K562 (cell line): ENCODE data around the gene CNGB1. TPM values are rescaled to one million over a fixed set of nuclear protein-coding genes. Genes with fewer than 3 reads are reported as not detected.
A peak's percentile ranks its signal among the peaks of the same experiment; 100 is the strongest.

Experiments used
- ATF7 ChIP-seq: fragments of 450-650 bp; IDR thresholded peaks from 2 replicates; pipeline ENCODE4 v1.7.1; 2014; ENCODE audit warnings: mild to moderate bottlenecking, moderate library complexity
- MECOM ChIP-seq: fragments of 250-450 bp; sonication (Bioruptor Pico); IDR thresholded peaks from 2 replicates; pipeline ENCODE4 v1.8.0; 2022; ENCODE audit warnings: inconsistent platforms
- SRF ChIP-seq, 2 experiments: fragments of 250-450, 450-650 bp in 1 of 2; sonication (Bioruptor Pico) in 1 of 2; sonication (generic) in 1 of 2; formaldehyde crosslinking; IDR thresholded peaks; 2 replicates each; pipeline versions ENCODE4 v1.5.0 to v1.5.1; 2020 to 2022; ENCODE audit warnings: mild to moderate bottlenecking in 1 of 2, missing genetic modification reagents in 1 of 2
- polyA plus RNA-seq, 8 experiments: library from polyadenylated mRNA; depleted of rRNA in 4 of 8; stranded (reverse) in 5 of 8; unstranded in 3 of 8; fragments of >200 nt; fragmentation: Nextera tagmentation in 2 of 8; fragmentation: Illumina TruSeq in 1 of 8; extraction: Ambion mirVana in 2 of 8; extraction: Trizol in 1 of 8; gene quantifications; 2 replicates each; pipeline versions ENCODE4 v1.2.1 to v1.2.3, GENCODE V29; 2011 to 2014; ENCODE audit warnings: inconsistent platforms in 1 of 8, missing spikeins in 1 of 8
- total RNA-seq, 7 experiments: library from RNA; depleted of rRNA in 6 of 7; stranded (reverse); fragments of >200 nt in 6 of 7; fragmentation: Illumina TruSeq in 2 of 7; extraction: Trizol in 2 of 7; gene quantifications; 2 replicates each; pipeline versions ENCODE4 v1.2.1 to v1.2.3, GENCODE V29; 2011 to 2021; ENCODE audit warnings: low replicate concordance in 1 of 7
- TF ChIP-seq, protein P1 (sequence below): fragments of 450-650 bp; IDR thresholded peaks from 2 replicates; pipeline ENCODE4 v1.6.1; 2016; ENCODE audit warnings: mild to moderate bottlenecking, moderate library complexity
- TF ChIP-seq, protein P2 (sequence below): sonication (generic); formaldehyde crosslinking; IDR thresholded peaks from 2 replicates; pipeline ENCODE4 v1.9.0; 2022; ENCODE audit warnings: mild to moderate bottlenecking, missing genetic modification reagents
- TF ChIP-seq, protein P3 (sequence below): sonication (generic); formaldehyde crosslinking; IDR thresholded peaks from 2 replicates; pipeline ENCODE4 v1.8.0; 2022; ENCODE audit warnings: mild to moderate bottlenecking, missing genetic modification reagents, borderline replicate concordance
- TF ChIP-seq, protein P4 (sequence below): fragments of 450-650 bp; formaldehyde crosslinking; IDR thresholded peaks from 2 replicates; pipeline ENCODE4 v1.4.0; 2022; ENCODE audit warnings: missing genetic modification characterization
- TF ChIP-seq, protein P5 (sequence below): sonication (generic); formaldehyde crosslinking; IDR thresholded peaks from 2 replicates; pipeline ENCODE4 v1.8.1; 2023; ENCODE audit warnings: mild to moderate bottlenecking, missing genetic modification reagents

The CNGB1 gene
- total and polyA plus RNA-seq, 9 of the 15 experiments (the other 6 are each of a cell fraction or from before 2014, with no cell fraction given), result not detected

DNA sequence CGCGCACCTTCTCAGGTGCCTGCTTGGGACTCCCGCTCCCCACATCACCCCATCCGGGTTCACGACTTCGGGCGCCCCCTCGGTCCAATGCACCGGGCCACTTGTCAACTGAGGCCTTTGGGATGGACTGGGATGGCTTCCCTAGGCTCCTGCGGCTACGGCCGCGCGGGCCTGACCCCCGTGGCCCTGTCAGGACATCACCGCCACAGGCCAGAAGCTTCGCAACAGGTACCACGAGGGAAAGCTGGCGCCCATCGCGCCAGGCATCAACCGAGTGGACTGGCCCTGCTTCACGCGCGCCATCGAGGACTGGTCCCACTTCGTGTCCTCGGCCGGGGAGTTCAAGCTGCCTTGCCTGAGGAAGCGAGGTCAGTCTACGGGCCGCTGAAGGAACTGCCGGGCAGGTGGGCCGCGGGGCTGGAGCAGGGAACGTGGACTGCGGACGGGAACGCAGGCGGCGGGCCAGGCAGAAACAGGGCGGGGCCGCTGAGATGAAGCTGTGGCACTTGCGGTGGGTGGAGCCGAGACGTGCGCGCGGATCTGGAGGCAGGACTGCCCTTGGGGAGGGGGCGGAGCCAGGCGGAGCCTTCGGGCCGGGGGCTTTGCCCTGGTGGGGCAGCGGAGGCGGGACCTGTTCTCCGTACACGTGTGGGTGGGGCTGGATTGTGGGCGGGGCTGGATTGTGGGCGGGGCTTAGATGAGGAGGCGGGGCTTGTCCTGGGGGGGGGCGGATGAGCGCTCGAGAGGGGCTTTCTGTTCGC lies 13.7 kb upstream of the CNGB1 start (continued):
- TF ChIP-seq, protein P1, sequence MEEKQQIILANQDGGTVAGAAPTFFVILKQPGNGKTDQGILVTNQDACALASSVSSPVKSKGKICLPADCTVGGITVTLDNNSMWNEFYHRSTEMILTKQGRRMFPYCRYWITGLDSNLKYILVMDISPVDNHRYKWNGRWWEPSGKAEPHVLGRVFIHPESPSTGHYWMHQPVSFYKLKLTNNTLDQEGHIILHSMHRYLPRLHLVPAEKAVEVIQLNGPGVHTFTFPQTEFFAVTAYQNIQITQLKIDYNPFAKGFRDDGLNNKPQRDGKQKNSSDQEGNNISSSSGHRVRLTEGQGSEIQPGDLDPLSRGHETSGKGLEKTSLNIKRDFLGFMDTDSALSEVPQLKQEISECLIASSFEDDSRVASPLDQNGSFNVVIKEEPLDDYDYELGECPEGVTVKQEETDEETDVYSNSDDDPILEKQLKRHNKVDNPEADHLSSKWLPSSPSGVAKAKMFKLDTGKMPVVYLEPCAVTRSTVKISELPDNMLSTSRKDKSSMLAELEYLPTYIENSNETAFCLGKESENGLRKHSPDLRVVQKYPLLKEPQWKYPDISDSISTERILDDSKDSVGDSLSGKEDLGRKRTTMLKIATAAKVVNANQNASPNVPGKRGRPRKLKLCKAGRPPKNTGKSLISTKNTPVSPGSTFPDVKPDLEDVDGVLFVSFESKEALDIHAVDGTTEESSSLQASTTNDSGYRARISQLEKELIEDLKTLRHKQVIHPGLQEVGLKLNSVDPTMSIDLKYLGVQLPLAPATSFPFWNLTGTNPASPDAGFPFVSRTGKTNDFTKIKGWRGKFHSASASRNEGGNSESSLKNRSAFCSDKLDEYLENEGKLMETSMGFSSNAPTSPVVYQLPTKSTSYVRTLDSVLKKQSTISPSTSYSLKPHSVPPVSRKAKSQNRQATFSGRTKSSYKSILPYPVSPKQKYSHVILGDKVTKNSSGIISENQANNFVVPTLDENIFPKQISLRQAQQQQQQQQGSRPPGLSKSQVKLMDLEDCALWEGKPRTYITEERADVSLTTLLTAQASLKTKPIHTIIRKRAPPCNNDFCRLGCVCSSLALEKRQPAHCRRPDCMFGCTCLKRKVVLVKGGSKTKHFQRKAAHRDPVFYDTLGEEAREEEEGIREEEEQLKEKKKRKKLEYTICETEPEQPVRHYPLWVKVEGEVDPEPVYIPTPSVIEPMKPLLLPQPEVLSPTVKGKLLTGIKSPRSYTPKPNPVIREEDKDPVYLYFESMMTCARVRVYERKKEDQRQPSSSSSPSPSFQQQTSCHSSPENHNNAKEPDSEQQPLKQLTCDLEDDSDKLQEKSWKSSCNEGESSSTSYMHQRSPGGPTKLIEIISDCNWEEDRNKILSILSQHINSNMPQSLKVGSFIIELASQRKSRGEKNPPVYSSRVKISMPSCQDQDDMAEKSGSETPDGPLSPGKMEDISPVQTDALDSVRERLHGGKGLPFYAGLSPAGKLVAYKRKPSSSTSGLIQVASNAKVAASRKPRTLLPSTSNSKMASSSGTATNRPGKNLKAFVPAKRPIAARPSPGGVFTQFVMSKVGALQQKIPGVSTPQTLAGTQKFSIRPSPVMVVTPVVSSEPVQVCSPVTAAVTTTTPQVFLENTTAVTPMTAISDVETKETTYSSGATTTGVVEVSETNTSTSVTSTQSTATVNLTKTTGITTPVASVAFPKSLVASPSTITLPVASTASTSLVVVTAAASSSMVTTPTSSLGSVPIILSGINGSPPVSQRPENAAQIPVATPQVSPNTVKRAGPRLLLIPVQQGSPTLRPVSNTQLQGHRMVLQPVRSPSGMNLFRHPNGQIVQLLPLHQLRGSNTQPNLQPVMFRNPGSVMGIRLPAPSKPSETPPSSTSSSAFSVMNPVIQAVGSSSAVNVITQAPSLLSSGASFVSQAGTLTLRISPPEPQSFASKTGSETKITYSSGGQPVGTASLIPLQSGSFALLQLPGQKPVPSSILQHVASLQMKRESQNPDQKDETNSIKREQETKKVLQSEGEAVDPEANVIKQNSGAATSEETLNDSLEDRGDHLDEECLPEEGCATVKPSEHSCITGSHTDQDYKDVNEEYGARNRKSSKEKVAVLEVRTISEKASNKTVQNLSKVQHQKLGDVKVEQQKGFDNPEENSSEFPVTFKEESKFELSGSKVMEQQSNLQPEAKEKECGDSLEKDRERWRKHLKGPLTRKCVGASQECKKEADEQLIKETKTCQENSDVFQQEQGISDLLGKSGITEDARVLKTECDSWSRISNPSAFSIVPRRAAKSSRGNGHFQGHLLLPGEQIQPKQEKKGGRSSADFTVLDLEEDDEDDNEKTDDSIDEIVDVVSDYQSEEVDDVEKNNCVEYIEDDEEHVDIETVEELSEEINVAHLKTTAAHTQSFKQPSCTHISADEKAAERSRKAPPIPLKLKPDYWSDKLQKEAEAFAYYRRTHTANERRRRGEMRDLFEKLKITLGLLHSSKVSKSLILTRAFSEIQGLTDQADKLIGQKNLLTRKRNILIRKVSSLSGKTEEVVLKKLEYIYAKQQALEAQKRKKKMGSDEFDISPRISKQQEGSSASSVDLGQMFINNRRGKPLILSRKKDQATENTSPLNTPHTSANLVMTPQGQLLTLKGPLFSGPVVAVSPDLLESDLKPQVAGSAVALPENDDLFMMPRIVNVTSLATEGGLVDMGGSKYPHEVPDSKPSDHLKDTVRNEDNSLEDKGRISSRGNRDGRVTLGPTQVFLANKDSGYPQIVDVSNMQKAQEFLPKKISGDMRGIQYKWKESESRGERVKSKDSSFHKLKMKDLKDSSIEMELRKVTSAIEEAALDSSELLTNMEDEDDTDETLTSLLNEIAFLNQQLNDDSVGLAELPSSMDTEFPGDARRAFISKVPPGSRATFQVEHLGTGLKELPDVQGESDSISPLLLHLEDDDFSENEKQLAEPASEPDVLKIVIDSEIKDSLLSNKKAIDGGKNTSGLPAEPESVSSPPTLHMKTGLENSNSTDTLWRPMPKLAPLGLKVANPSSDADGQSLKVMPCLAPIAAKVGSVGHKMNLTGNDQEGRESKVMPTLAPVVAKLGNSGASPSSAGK, result peak; percentile 83
- TF ChIP-seq, protein P2, sequence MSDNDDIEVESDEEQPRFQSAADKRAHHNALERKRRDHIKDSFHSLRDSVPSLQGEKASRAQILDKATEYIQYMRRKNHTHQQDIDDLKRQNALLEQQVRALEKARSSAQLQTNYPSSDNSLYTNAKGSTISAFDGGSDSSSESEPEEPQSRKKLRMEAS (CRISPR knock-in tag), result peak; percentile 85
- TF ChIP-seq SRF (CRISPR knock-in tag; IDR thresholded peaks at IDR 0.05) (no peak), ATF7 (0 out of 2 replicates have a peak, but pooled peaks have one; percentile 20), MECOM (CRISPR knock-in tag) (no peak)
- TF ChIP-seq, protein P3, sequence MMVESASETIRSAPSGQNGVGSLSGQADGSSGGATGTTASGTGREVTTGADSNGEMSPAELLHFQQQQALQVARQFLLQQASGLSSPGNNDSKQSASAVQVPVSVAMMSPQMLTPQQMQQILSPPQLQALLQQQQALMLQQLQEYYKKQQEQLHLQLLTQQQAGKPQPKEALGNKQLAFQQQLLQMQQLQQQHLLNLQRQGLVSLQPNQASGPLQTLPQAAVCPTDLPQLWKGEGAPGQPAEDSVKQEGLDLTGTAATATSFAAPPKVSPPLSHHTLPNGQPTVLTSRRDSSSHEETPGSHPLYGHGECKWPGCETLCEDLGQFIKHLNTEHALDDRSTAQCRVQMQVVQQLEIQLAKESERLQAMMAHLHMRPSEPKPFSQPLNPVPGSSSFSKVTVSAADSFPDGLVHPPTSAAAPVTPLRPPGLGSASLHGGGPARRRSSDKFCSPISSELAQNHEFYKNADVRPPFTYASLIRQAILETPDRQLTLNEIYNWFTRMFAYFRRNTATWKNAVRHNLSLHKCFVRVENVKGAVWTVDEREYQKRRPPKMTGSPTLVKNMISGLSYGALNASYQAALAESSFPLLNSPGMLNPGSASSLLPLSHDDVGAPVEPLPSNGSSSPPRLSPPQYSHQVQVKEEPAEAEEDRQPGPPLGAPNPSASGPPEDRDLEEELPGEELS (CRISPR knock-in tag), result 0 out of 2 replicates have a peak, but pooled peaks have one; percentile 38
- TF ChIP-seq, protein P4, sequence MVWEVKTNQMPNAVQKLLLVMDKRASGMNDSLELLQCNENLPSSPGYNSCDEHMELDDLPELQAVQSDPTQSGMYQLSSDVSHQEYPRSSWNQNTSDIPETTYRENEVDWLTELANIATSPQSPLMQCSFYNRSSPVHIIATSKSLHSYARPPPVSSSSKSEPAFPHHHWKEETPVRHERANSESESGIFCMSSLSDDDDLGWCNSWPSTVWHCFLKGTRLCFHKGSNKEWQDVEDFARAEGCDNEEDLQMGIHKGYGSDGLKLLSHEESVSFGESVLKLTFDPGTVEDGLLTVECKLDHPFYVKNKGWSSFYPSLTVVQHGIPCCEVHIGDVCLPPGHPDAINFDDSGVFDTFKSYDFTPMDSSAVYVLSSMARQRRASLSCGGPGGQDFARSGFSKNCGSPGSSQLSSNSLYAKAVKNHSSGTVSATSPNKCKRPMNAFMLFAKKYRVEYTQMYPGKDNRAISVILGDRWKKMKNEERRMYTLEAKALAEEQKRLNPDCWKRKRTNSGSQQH, result no peak
- TF ChIP-seq, protein P5, sequence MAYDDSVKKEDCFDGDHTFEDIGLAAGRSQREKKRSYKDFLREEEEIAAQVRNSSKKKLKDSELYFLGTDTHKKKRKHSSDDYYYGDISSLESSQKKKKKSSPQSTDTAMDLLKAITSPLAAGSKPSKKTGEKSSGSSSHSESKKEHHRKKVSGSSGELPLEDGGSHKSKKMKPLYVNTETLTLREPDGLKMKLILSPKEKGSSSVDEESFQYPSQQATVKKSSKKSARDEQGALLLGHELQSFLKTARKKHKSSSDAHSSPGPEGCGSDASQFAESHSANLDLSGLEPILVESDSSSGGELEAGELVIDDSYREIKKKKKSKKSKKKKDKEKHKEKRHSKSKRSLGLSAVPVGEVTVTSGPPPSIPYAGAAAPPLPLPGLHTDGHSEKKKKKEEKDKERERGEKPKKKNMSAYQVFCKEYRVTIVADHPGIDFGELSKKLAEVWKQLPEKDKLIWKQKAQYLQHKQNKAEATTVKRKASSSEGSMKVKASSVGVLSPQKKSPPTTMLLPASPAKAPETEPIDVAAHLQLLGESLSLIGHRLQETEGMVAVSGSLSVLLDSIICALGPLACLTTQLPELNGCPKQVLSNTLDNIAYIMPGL, result no peak
